Cardiac septum (tissue), 1 donor: ENCODE results near the gene LRRC9. TPM values are rescaled to one million over a fixed set of nuclear protein-coding genes. Genes with fewer than 3 reads are reported as not detected.
"Not testable (repeated sequence)": the region's sequence is repeated elsewhere in the genome, so short reads cannot be mapped to it uniquely, and the experiment has no call there.

Source experiments
- DNase-seq: peaks from one replicate; pipeline ENCODE4 v3.0.0-alpha.2; 2020; ENCODE audit warnings: low spot score
- intact Hi-C: fragments of 100-400 bp; cut with DNase I; formaldehyde crosslinking; loops from one replicate; pipeline ENCODE4 v1.14.0; 2022
- total RNA-seq: library from RNA; stranded (reverse); fragmentation: NEBNext Ultra II Directional; extraction: Animal tissue kit (Norgen Biotek cat#: 25700); gene quantifications from one replicate; pipeline ENCODE4 v1.2.1, GENCODE V29; 2021
- donor health status: DM: no; HTN: no; CAD: no.

Gene LRRC9
- total RNA-seq, 1 donor from 2014 or later = 0.24 TPM

GRCh38 chr14:60095231-60095630, 175.3 kb downstream of the LRRC9 start:
- intact Hi-C loops = no loop called here

GRCh38 chr14:60095781-60096450, 176.0 kb downstream of the LRRC9 start:
- intact Hi-C loops = no loop called here
- DNase-seq = no peak

More at GRCh38 chr14:60095231-60095630, 175.3 kb downstream of the LRRC9 start:
- DNase-seq = no peak

- intact Hi-C loops = no loop called here
Observed at GRCh38 chr14:60097974-60098373, 178.0 kb downstream of the LRRC9 start.

GRCh38 chr14:60099855-60100254, 179.9 kb downstream of the LRRC9 start:
- DNase-seq, intact Hi-C loops: not testable (repeated sequence)

More at GRCh38 chr14:60097974-60098373, 178.0 kb downstream of the LRRC9 start:
- no peak for DNase-seq

GRCh38 chr14:60101786-60102185, 181.8 kb downstream of the LRRC9 start:
- DNase-seq = no peak
- intact Hi-C loops = no loop called here

- no peak for DNase-seq
- intact Hi-C loops = no loop called here
Observed at GRCh38 chr14:60102389-60102788, 182.4 kb downstream of the LRRC9 start.

GRCh38 chr14:60106339-60106738, 186.4 kb downstream of the LRRC9 start:
- intact Hi-C loops = no loop called here
- no peak for DNase-seq

GRCh38 chr14:60107477-60107876, 187.5 kb downstream of the LRRC9 start:
- DNase-seq = no peak
- intact Hi-C loops = no loop called here

GRCh38 chr14:60111732-60112131, 191.8 kb downstream of the LRRC9 start:
- no peak for DNase-seq
- intact Hi-C loops = no loop called here

Other genes starting within 250 kb of the LRRC9 start
- 0.97 TPM for gene RTN1, start 49.4 kb upstream of the LRRC9 start, total RNA-seq
- gene PCNX4, start 171.8 kb downstream of the LRRC9 start, total RNA-seq = 44.2 TPM
- gene DHRS7, start 245.3 kb downstream of the LRRC9 start, total RNA-seq = 36.8 TPM